Activated T-cell treated with anti-CD3 and anti-CD28 coated beads for 4 hours (primary cell): ENCODE results near the gene CROCC2.

ENCODE experiments used
- DNase-seq: peaks from one replicate; pipeline ENCODE4 v3.0.0-alpha.2; 2020

The CROCC2 gene

GRCh38 chr2:240906141-240906910, at the start of gene CROCC2:
CROCC2 (plus strand) TSS chr2:240906336; CDS start chr2:240906514, 178 bp downstream.
- DNase-seq: no peak

- DNase-seq: no peak
These were observed 48.8 kb upstream of the CROCC2 start for GRCh38 chr2:240857039-240858008.

DNA sequence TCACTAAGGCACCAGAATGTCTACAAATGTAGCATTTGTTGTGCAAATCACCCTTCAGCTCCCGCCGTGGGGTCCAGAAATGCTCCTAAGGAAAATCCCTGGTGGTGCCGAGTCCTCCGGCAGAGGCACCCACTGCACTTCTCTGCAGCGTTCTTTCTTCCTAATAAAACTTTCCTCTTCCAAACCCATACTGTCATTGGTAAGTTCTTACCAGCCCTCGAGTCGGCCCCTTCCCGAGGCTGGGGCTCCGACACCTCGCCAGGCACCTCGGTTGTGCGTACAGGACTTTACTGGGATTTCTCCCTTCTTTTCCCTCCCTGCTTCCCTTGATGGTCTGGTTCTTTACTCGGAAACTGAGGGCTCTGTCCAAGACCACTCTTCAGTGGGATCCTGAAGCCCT, 47.8 kb upstream of the CROCC2 start:
- no peak for DNase-seq

GRCh38 chr2:240858871-240859270, 47.3 kb upstream of the CROCC2 start:
- DNase-seq: no peak

- no peak for DNase-seq
These were observed 44.6 kb upstream of the CROCC2 start for GRCh38 chr2:240861547-240861946.

- DNase-seq: no peak
These were observed 41.7 kb upstream of the CROCC2 start for GRCh38 chr2:240864475-240864874.

DNA sequence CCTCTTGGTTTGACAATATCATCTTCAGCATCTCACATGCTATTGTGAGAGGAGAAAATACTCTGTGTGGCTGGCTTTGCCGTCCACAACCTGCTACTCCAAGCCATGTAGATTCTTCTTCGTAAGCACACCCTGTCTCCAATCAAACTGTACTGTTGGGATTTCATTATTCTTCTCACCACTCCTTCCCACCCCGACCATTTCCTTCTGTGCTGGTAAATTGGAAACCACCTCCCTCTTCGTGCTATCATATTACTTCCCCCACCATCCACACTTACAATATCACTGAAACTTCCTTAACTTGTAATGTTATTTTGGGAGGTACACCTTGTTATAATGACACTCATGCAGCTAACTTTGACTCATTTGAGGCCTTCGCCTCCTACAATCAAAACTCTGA, 40.7 kb upstream of the CROCC2 start:
- DNase-seq: no peak

GRCh38 chr2:240868286-240869108, 37.6 kb upstream of the CROCC2 start, which contains the start of gene AGXT:
AGXT (plus strand) TSS chr2:240868824; CDS start chr2:240868866, 42 bp downstream.
- no peak for DNase-seq

GRCh38 chr2:240869109-240869955, 36.8 kb upstream of the CROCC2 start:
- no peak for DNase-seq

GRCh38 chr2:240869956-240870875, 35.9 kb upstream of the CROCC2 start:
- DNase-seq: no peak

DNA sequence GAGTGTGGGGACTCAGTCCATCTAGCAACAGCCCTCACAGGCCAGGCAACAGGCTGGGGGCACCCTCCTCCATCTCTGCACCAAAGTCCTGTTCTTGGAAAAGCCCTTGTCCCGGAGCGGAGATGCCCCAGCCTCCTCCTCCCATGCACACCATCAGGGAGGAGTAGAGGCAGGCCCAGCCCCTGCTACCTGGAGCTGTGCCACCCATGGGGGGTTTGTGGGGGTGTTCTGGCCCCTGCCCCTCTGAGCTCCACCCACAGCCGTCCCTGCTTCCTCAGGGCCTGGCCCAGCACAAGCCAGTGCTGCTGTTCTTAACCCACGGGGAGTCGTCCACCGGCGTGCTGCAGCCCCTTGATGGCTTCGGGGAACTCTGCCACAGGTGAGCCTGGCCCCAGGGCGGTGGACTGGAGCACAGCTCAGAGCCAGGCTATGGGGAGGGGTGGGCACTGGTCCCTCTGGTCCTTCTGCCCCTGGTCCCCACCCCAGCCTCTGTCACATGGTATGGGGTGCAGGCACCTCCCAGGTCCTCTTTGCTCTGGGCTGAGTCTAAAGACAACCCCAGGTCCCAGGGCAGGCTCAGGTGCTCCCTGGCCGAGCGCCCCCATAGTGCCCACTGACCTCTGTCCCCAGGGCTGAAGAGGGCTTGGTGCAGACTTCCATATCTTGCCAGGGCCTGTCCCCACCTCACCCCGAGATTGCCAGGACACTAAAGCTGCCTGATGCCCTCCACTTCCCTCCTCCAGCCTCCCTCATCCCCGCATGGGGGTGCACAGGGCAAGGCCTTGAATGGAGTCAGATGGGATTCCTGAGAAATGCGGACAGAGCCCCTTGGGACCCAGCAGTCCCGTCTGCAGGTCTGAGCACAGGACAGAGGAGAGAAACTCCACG, 34.8 kb upstream of the CROCC2 start:
- no peak for DNase-seq

DNA sequence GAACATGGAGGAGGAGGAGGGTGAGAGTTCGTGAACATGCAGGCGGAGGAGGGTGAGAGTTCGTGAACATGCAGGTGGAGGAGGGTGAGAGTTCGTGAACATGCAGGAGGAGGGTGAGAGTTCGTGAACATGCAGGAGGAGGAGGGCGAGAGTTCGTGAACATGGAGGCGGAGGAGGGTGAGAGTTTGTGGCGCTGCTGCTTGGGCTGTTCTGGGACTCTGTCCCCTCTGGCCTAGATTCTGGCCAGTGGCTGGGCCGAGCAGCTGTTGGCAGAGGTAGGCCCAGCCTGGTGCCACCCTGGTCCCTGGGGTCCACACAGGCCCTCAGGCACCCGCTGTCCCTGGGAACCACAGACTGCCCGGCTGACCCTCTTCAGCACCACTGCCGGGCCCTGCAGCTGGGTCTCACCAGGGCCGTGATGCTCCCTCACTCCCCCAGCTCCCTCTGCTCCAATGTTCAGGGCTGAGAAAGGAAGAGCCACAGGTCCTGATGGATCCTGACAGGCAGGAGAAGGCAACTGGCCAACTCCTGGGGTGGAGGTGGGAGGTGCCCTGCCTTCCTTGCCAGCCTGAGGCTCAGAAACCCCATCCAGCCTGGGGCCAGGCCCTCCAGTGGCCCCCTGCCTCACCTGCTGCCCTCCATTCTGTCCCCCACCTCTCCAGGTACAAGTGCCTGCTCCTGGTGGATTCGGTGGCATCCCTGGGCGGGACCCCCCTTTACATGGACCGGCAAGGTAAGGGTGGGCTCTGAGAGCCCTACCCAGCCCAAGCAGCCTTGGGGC, 33.6 kb upstream of the CROCC2 start:
- no peak for DNase-seq

DNA sequence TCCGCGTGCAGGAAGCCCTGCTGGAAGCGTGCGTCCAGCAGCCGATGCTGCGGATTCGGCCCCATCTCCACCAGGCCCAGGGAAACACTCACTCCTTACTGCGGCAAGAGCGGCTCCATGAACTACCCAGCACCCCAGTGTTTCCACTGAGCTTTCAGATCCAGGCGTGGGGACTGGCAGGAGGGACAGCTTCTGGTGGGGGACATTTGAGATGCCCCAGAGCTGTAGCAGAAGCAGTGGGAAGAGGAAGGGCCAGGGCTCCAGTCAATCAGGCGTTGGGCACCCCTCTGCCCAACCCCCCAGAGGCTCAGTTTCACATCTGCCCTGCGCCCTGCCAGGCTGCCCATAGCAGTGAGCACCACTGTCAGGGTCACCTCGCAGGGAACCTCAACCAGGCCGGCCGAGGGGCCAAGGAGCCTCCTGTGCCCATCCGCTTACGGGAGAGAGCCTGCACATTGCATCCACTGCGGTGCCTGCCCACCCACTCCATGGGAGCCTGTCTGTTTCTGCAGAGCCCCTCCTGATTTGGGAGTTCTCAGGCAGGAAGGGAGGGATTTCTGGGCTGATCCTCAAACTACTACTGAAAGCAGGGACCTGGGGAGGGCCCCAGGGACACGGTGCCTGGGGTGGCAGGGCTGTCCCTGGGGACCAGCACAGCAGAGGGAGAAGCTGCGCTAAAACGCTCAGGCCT, 32.9 kb upstream of the CROCC2 start:
- no peak for DNase-seq

DNA sequence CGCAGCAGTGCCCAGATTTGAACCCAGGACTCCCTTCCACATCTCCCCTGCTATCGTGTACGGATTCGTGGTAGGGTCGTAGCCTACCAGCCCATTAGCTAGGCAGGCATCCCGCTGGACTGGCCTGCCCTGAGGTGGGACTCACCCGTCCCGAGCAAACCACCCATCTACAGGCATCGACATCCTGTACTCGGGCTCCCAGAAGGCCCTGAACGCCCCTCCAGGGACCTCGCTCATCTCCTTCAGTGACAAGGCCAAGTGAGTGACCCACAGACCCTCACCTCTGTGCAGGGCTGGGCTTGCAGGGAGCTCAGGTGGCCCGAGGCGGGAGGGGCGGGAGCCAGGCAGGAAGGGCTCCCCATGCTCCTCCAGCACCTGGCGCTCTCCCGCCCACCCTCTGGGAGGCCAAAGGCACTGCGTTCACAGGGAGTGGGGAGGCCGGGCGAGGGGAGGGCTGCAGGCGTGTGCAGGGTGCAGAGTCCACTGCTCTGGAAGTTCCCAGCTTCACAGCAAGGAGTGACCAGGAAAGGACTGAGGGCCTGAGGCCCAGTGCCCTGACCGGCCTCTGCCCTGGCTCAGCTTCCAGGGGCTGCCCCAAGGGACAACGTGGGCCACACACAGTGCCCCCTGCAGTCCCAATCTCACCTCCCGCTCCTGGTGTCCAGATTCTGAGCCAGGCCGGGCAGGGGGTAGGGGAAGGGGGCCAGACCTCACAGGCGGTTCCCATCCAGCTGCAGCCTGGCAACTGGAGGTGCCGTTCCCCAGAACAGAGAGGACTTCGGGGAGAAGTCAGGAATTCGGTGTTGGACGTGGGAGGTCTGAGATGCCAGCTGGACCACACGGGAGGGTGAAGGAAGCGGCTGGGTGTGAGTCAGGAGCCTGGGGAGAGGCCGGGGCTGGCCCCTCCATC, 32.1 kb upstream of the CROCC2 start:
- DNase-seq: no peak

- no peak for DNase-seq
These were observed 31.4 kb upstream of the CROCC2 start for GRCh38 chr2:240874715-240875227.

DNA sequence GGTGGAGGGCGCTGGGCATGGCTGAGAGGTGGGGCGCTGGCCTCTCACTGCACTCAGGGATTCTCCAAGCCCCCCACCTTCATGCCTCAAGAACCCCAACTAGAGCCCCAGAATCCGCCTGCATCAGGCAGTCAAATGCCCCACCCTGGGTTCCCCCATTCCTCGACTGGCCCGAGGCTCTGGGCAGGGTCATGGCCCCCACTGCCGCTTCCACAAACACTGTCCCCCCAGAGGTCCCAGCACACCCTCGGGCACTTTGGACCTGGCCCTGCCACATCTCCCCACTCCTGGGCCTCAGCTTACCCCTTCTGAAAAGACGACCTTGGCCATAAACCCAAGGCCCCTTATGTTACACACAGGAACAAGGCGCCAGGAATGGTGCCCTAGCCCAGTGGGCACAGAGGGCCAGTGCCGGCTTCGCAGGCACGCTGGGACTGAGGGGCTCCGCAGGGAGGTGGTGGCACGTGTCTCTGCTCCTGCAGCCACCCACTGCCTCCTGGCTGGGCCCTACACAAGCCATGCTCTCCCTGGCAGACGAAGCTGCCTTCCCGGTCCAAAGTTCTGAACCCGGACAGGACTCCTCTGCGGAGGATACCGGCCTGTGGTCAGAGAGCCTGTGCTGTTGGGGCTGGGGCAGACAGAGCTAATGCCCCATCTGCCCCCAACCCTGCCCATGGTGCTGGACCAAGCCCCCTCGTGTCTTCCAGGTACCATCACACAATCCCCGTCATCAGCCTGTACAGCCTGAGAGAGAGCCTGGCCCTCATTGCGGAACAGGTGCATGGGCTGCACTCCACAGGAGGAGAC, 30.7 kb upstream of the CROCC2 start:
- DNase-seq: no peak
